ENCODE results near the gene PLXNA4.

- TF ChIP-seq POLR2AphosphoS5 (IDR thresholded peaks at IDR 0.05; ENCODE audit: low read depth, low read length) (no peak), POLR2A (IDR thresholded peaks at IDR 0.05; ENCODE audit: low read depth, low read length) (no peak), TAF1 (IDR thresholded peaks at IDR 0.05; ENCODE audit: borderline replicate concordance, low read depth, low read length) (no peak)
These were observed 438.6 kb downstream of the PLXNA4 start for GRCh38 chr7:132137681-132138080.

Measured in GM12892 (cell line).